ENCODE results near the gene HTR3B. TPM values are rescaled to one million over a fixed set of nuclear protein-coding genes. Genes with fewer than 3 reads are reported as not detected.
A peak's percentile ranks its signal among the peaks of the same experiment; 100 is the strongest.

Gene HTR3B, protein sequence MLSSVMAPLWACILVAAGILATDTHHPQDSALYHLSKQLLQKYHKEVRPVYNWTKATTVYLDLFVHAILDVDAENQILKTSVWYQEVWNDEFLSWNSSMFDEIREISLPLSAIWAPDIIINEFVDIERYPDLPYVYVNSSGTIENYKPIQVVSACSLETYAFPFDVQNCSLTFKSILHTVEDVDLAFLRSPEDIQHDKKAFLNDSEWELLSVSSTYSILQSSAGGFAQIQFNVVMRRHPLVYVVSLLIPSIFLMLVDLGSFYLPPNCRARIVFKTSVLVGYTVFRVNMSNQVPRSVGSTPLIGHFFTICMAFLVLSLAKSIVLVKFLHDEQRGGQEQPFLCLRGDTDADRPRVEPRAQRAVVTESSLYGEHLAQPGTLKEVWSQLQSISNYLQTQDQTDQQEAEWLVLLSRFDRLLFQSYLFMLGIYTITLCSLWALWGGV
- polyA plus RNA-seq (2012; rRNA removed): not detected in 2 replicates
- not detected in 2 replicates for polyA plus RNA-seq (2012; cell fraction: cytosol; rRNA removed)
- not detected in 2 replicates for polyA plus RNA-seq (2012; cell fraction: nucleus; rRNA removed)

DNA sequence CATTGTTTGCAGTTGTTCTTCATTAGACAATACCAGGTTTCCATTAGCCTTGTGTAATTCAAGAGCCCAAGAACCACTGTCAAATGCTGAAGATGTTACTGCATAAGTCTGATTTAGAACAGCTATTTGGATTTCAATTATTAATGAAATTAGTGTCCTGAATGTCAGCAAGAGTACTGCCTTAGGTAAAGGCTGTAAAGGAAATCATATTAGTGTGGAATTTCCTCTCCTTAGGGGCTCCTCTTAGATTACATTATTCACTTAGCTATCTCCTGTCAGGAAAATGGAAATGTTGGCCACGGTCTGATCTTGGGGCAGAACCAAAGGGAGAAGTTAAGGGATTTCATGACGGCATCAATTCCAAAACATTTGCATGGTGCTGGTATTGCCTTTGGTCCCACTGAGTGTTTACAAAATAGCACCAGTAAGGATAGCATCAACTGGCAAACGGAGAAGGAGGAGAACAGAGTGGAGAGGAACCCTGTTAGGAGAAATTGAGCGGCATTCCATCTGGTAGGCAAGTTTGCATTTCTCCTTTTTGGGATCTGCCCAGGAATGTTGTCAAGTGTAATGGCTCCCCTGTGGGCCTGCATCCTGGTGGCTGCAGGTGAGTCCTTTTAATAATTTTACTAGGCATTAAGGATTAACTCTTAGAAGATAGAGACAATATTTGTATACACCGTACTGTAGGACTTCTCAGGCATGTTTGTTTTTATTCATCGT lies at the start of gene HTR3B:
Gene HTR3B, plus strand, starts transcription at position 418 of the 723 bp plus-strand sequence. Its CDS starts 138 bp downstream, at position 556.
- Histone ChIP-seq H3K27ac (ENCODE audit: low read depth in 2 of 2, low read length in 1 of 2) (no peak within 1 kb of the TSS), H4K20me1 (ENCODE audit: insufficient read depth) (no peaks in the 10 kb centered on the region), H3F3A (replicated peaks; ENCODE audit: insufficient read depth) (no peaks in the 10 kb centered on the region), H3K9me2 (no peaks in the 10 kb centered on the region), H3K79me2 (ENCODE audit: insufficient read depth) (no peaks in the 10 kb centered on the region), H3K4me3 (ENCODE audit: low read depth in 2 of 2, low read length in 1 of 2) (no peak within 1 kb of the TSS), H3K4me2 (no peak within 1 kb of the TSS), H3K9ac (no peak within 1 kb of the TSS), H3K27me3 (ENCODE audit: insufficient read depth) (no peaks in the 10 kb centered on the region; the same call in 1 of the 2 replicates), H3K9me3 (no peaks in the 10 kb centered on the region), H3K36me3 (replicated peaks in 1 of 2; ENCODE audit: control insufficient read depth in 1 of 2, insufficient read depth in 2 of 2, low read length in 1 of 2) (no peaks in the 10 kb centered on the region), H3K4me1 (ENCODE audit: control insufficient read depth in 1 of 2, insufficient read depth in 2 of 2, low read depth in 1 of 2, low read length in 1 of 2) (no peaks in the 10 kb centered on the region; a peak in 2 of 4 replicates), H2AFZ (ENCODE audit: low read depth) (no peak within 1 kb of the TSS)
- no peak for DNase-seq
- CTCF ChIA-PET: interaction anchor here (1.4 to 6.4 kb wide), 4 partner anchors 8 to 357 kb away, joined by 4 to 61 read pairs (median 36); no protein-coding TSS in a partner anchor
- WGBS (ENCODE audit: low lambda C conversion rate): 31% methylated on average over 6 of the region's 6 CpGs
- TF ChIP-seq, protein P1, sequence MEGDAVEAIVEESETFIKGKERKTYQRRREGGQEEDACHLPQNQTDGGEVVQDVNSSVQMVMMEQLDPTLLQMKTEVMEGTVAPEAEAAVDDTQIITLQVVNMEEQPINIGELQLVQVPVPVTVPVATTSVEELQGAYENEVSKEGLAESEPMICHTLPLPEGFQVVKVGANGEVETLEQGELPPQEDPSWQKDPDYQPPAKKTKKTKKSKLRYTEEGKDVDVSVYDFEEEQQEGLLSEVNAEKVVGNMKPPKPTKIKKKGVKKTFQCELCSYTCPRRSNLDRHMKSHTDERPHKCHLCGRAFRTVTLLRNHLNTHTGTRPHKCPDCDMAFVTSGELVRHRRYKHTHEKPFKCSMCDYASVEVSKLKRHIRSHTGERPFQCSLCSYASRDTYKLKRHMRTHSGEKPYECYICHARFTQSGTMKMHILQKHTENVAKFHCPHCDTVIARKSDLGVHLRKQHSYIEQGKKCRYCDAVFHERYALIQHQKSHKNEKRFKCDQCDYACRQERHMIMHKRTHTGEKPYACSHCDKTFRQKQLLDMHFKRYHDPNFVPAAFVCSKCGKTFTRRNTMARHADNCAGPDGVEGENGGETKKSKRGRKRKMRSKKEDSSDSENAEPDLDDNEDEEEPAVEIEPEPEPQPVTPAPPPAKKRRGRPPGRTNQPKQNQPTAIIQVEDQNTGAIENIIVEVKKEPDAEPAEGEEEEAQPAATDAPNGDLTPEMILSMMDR (IDR thresholded peaks at IDR 0.05): no peak
- TF ChIP-seq TAF1 (IDR thresholded peaks at IDR 0.05; ENCODE audit: borderline replicate concordance, low read depth, low read length): no peak
- TF ChIP-seq EP300 (IDR thresholded peaks at IDR 0.05; ENCODE audit: borderline replicate concordance in 1 of 2, low read depth in 1 of 2, low read length in 1 of 2): peak in 1 of 2 experiments; percentile 36; a peak in 1 of 4 replicates
- POLR2A ChIA-PET: no interaction called here

DNA sequence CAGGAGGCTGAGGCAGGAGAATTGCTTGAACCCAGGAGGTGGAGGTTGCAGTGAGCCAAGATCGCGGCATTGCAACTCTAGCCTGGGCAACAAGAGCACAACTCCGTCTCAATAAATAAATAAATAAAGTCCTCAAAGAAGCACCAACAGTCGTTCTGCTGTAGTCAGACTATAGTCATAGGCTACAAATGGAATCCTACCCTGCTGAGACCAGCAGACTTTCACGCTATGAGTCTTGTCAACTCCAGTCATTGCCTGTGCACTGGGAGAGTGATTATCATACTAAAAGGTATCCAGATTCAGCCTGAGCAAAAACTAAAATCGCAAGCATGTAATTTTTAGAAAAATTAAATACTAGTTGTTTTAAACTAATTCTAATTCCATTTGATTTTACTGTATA lies 48.8 kb upstream of the HTR3B start:
- TF ChIP-seq NRF1 (IDR thresholded peaks at IDR 0.05; ENCODE audit: low read depth, low read length): no peak
- H3K9ac ChIP-seq: no peak overlapping the region
- no peaks in the 10 kb centered on the region for H3K4me1 ChIP-seq (ENCODE audit: control insufficient read depth in 1 of 2, insufficient read depth in 2 of 2, low read depth in 1 of 2, low read length in 1 of 2)
- H3K27me3 ChIP-seq (ENCODE audit: insufficient read depth): no peaks in the 10 kb centered on the region
- H3K36me3 ChIP-seq (replicated peaks in 1 of 2; ENCODE audit: control insufficient read depth in 1 of 2, insufficient read depth in 2 of 2, low read length in 1 of 2): peaks cover 5 to 8% of the 10 kb centered on the region in 2 experiments
- ChIA-PET CTCF (interaction anchor here (1.6 kb wide), 1 partner anchor 41 kb away, joined by 4 read pairs; no protein-coding TSS in a partner anchor), POLR2A (no interaction called here)
- no peak for DNase-seq
- no peak overlapping the region for H3K4me3 ChIP-seq (ENCODE audit: low read depth in 2 of 2, low read length in 1 of 2)
- no peaks in the 10 kb centered on the region for H4K20me1 ChIP-seq (ENCODE audit: insufficient read depth)
- H3K27ac ChIP-seq (ENCODE audit: low read depth in 2 of 2, low read length in 1 of 2): no peak overlapping the region
- peaks cover 33% of the 10 kb centered on the region; the same call in 1 of the 2 replicates for H3K79me2 ChIP-seq (ENCODE audit: insufficient read depth)
- H3F3A ChIP-seq (replicated peaks; ENCODE audit: insufficient read depth): peaks cover 5% of the 10 kb centered on the region
- H2AFZ ChIP-seq (ENCODE audit: low read depth): no peak overlapping the region
- H3K9me2 ChIP-seq: no peaks in the 10 kb centered on the region
- H3K4me2 ChIP-seq: no peak overlapping the region
- WGBS (ENCODE audit: low lambda C conversion rate): 94% methylated on average over 6 of the region's 6 CpGs
- no peaks in the 10 kb centered on the region for H3K9me3 ChIP-seq
